ENCODE results near the gene KIFBP. TPM values are rescaled to one million over a fixed set of nuclear protein-coding genes. Genes with fewer than 3 reads are reported as not detected.

KIFBP gene
- polyA plus RNA-seq, 3 donors from 2014 or later: 1.7 to 4.3 (median 2.8) TPM

DNA sequence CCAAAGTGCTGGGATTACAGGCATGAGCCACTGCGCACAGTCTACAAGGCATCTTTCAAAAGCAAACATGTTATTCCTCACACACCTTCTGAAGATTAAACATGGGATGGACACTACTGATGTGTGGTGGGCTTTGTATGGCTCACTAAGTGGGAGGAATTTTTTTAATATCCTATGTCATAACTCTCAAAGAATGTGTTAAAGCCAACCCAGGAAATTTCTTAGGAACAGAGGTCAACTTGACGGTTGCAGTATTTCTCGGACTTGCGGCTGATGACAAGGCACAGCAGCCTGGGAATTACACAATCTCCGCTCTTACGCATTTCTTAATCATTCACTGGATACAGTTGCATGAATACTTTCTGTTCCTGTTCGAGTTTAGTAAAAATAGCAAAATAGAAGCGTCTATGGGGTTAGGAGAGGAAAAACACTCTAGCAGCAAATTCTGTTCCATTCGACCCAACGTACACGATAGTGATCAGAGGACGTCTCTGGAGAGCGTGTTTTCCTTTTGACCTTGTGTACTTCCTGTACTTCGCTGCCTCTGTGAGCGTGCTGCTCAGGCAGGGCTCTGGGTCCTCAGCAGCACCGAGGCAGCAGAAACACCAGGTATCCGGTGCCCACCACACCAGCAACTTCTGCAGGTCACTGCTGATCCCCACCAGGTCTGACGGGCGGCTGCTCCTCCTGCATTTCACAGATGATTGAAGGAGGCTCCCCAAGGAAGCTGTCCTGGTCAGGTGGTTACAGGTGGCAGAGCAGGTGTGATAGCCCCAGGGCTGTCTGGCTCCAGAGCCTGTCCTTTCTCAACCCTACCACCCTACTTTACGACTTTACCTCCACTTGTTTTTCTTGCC is 72.9 kb downstream of the KIFBP start:
- DNase-seq: peak; percentile 49 to 59 (median 52)
- H3K27me3 Mint-ChIP-seq (ENCODE audit: low read depth in 3 of 3): peaks cover 0 to 8% (median 5%) of the 10 kb centered on the region in 3 donors
- no peaks in the 10 kb centered on the region for H3K9me3 Mint-ChIP-seq
- peaks cover 38 to 59% of the 10 kb centered on the region in 2 donors for H3K4me1 Mint-ChIP-seq
- peak overlapping the region; percentile 70 to 88 (median 85) for H3K4me3 Mint-ChIP-seq
- peak overlapping the region; percentile 65 to 91 (median 88) for H3K27ac Mint-ChIP-seq
- H3K36me3 Mint-ChIP-seq: no peaks in the 10 kb centered on the region

DNA sequence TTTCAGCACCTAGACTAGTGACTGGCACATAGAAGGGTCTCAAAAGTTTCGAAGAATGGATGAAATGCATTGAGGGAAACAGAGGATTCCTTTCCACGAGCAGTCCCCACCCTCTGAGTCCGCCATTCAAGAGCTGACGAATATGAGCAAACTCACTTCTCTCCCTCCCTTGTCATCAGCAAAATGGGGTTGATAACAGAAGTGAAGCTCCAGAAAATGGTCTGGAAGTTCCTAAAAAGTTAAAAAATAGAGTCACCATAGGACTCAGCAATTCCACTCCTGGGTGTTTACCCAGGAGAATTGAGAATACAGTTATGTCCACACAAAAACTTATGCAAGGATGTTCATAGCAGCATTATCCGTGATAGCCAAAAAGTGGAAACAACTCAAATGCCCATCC is 74.3 kb downstream of the KIFBP start:
- H3K4me3 Mint-ChIP-seq: no peak overlapping the region
- H3K27ac Mint-ChIP-seq: peak overlapping the region in 3 of 6 donors; percentile 12 to 65 (median 56)
- H3K9me3 Mint-ChIP-seq: no peaks in the 10 kb centered on the region
- H3K4me1 Mint-ChIP-seq: peaks cover 25 to 45% of the 10 kb centered on the region in 2 donors
- no peak for DNase-seq
- no peaks in the 10 kb centered on the region for H3K36me3 Mint-ChIP-seq
- peaks cover 0 to 6% (median 0%) of the 10 kb centered on the region in 3 donors for H3K27me3 Mint-ChIP-seq (ENCODE audit: low read depth in 3 of 3)

DNA sequence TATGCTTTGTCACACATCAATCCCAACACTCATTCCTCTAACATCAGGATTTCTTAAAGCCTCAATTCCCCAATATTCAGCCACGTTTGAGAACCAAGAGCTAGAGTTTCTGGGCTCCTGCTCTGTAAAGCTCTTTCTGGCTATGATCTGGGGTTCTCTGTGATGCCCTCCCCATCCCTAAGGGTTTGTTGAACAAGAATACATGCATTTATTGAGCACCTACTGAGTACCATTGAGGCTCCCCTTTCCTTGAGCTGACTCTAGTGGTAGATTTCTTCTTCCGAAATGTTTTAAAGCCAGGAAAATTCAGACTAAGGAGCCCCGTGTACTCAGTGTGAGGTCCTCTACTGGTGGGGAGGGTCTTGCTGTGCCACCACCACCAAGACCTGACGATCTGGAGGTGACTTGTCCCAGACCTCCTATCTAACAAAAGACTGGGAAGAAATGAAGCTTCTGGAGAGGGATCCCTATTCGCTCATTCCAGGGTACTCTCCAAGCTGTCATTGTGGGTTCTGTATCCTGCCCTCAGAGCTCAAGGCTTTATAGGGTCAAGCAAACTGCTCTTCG is 76.2 kb downstream of the KIFBP start:
- peaks cover 17 to 38% of the 10 kb centered on the region in 2 donors for H3K4me1 Mint-ChIP-seq
- no peak for DNase-seq
- H3K27me3 Mint-ChIP-seq (ENCODE audit: low read depth in 3 of 3): peaks cover 0 to 6% (median 0%) of the 10 kb centered on the region in 3 donors
- H3K36me3 Mint-ChIP-seq: no peaks in the 10 kb centered on the region
- H3K9me3 Mint-ChIP-seq: no peaks in the 10 kb centered on the region
- H3K27ac Mint-ChIP-seq: no peak overlapping the region
- H3K4me3 Mint-ChIP-seq: no peak overlapping the region

DNA sequence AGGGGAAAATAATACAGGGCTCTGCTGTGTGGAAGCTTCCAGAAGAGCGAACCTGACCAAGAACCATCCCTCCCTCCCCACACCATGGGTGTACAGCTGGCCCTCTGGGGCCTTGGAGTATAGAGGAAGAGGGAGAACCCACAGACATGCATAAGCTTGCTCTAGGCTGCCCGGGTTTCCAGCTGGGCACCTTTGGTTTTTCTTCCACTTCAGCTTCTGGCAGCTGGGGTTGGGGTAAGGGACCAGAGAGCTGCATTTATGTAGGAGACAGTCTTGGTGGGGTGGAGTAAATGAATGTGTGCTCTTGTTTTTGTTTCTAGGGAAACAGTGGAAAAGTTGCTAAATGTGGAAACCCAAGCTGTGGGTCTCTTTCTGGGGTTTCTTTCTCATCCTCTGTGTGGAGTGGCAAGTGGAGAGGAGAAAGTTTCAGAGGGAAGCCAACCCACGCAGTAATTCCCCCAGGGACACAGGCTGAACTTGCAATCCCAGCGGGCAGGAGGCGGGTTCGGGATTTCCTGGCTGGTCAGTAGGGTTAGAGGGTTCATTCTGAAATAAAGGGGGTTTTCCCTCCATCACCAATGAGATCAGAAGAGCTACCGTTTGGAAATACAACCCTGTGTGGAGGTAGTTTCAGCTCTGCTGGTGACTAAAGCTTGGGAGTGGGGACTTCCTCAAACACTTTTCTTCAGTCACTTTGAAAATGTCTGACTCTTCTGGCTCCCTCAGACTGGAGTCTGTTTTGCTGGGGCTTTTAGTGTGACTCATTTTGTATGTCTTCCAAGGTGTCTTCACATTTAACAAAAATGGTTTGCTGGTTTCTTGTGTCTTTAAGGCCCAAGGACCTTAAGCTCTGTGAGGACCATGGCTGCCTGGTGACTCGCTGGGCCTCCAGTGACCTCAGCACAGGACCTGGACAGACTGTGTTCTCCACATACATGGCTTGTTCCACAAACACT is 77.1 kb downstream of the KIFBP start:
- DNase-seq: no peak
- no peak overlapping the region for H3K4me3 Mint-ChIP-seq
- peaks cover 17 to 38% of the 10 kb centered on the region in 2 donors for H3K4me1 Mint-ChIP-seq

More for the DNA sequence above, 77.1 kb downstream of the KIFBP start:
- peak overlapping the region; percentile 25 to 77 (median 52) for H3K27ac Mint-ChIP-seq
- peaks cover 0 to 6% (median 0%) of the 10 kb centered on the region in 3 donors for H3K27me3 Mint-ChIP-seq (ENCODE audit: low read depth in 3 of 3)
- H3K36me3 Mint-ChIP-seq: no peaks in the 10 kb centered on the region
- H3K9me3 Mint-ChIP-seq: no peaks in the 10 kb centered on the region

Other genes starting within 250 kb of the KIFBP start
- gene STOX1, start 161.3 kb upstream of the KIFBP start, polyA plus RNA-seq: not detected
- gene DDX50, start 87.5 kb upstream of the KIFBP start, polyA plus RNA-seq: 10 to 100 TPM; 29.6 to 53.9 (median 32.5) TPM
- gene DDX21, start 32.6 kb upstream of the KIFBP start, polyA plus RNA-seq: 10 to 100 TPM in 2 of 3 donors, 1 to 10 TPM in 1; 8.9 to 14.6 (median 12.6) TPM
- 1,000 to 10,000 TPM in 2 of 3 donors, 100 to 1,000 TPM in 1; 910 to 1,240 (median 1,143) TPM for gene SRGN, start 99.3 kb downstream of the KIFBP start, polyA plus RNA-seq
- gene VPS26A, start 135.4 kb downstream of the KIFBP start, polyA plus RNA-seq: 10 to 100 TPM; 43.8 to 70.1 (median 57.7) TPM
- 10 to 100 TPM; 15.0 to 30.4 (median 18.0) TPM for gene SUPV3L1, start 191.4 kb downstream of the KIFBP start, polyA plus RNA-seq
- under 1 TPM in 1 of 3 donors, not detected in 2; 0.16 TPM for gene HKDC1, start 231.5 kb downstream of the KIFBP start, polyA plus RNA-seq